B cell (primary cell): Measurements from ENCODE around the gene MAML2. TPM values are rescaled to one million over a fixed set of nuclear protein-coding genes. Genes with fewer than 3 reads are reported as not detected.

Experiments used
- ATAC-seq: fragments of 200-7000 bp; cut with Tn5 transposase; one replicate; pipeline ENCODE4 v1.10.0; 2021; ENCODE audit warnings: low read depth, mild to moderate bottlenecking, moderate number of reproducible peaks, moderate library complexity
- CTCF ChIA-PET: fragments of 350-600 bp; sonication (Branson Sonifier 250); formaldehyde crosslinking; loops from one replicate; lab custom pipeline; 2021; ENCODE audit warnings: antibody characterized with exemption, inconsistent platforms; lab: Charles Lee
- POLR2A ChIA-PET: fragments of 350-600 bp; sonication (Branson Sonifier 250); formaldehyde crosslinking; loops from one replicate; lab custom pipeline; 2021; ENCODE audit warnings: antibody characterized with exemption; lab: Charles Lee
- DNase-seq: peaks from one replicate; pipeline ENCODE4 v3.0.0; 2013
- H2AFZ ChIP-seq: 2 replicates; pipeline ENCODE4 v1.6.1; 2012; ENCODE audit warnings: mild to moderate bottlenecking, low read depth, low read length; ENCODE audit not compliant: insufficient read depth, poor library complexity, severe bottlenecking
- H3K27ac ChIP-seq, 2 donors: 1 replicate in 1 of 2; 2 replicates in 1 of 2; pipeline ENCODE4 v1.5.1; 2012 to 2013; ENCODE audit warnings: low read length in 2 of 2, mild to moderate bottlenecking in 2 of 2, moderate library complexity in 1 of 2
- H3K27me3 ChIP-seq, 4 experiments: fragments of 200-600 bp in 1 of 4; sonication (generic) in 1 of 4; replicated peaks in 1 of 4; 1 replicate in 2 of 4; 2 replicates in 2 of 4; pipeline versions ENCODE4 v1.6.1 to v1.7.0; 2013 to 2016; ENCODE audit warnings: low read length in 3 of 4, mild to moderate bottlenecking in 2 of 4, mixed read lengths in 1 of 4, moderate library complexity in 1 of 4; ENCODE audit not compliant: insufficient read depth in 4 of 4, control insufficient read depth in 3 of 4; ENCODE audit errors: control extremely low read depth in 1 of 4
- H3K36me3 ChIP-seq, 2 experiments: replicated peaks in 1 of 2; 1 replicate in 1 of 2; 2 replicates in 1 of 2; pipeline versions ENCODE4 v1.6.1 to v1.7.1; 2013; ENCODE audit warnings: low read length in 1 of 2; ENCODE audit not compliant: insufficient read depth in 2 of 2, control insufficient read depth in 1 of 2; ENCODE audit errors: control extremely low read depth in 1 of 2, extremely low read depth in 1 of 2
- H3K4me1 ChIP-seq, 2 donors: fragments of 200-600 bp in 1 of 2; sonication (generic) in 1 of 2; 1 replicate in 1 of 2; 2 replicates in 1 of 2; pipeline versions ENCODE4 v1.5.1 to v1.6.1; 2013 to 2017; ENCODE audit warnings: low read length in 2 of 2; ENCODE audit not compliant: control insufficient read depth in 2 of 2, insufficient read depth in 2 of 2
- H3K4me2 ChIP-seq: replicated peaks from 2 replicates; pipeline ENCODE3; 2012; ENCODE audit warnings: mild to moderate bottlenecking, low read depth, low read length; ENCODE audit not compliant: poor library complexity, severe bottlenecking
- H3K4me3 ChIP-seq, 5 experiments: fragments of 200-600 bp in 1 of 5; sonication (generic) in 1 of 5; 1 replicate in 3 of 5; 2 replicates in 2 of 5; pipeline versions ENCODE4 v1.5.1 to v1.7.0; 2011 to 2016; ENCODE audit warnings: low read length in 4 of 5, mild to moderate bottlenecking in 4 of 5, low read depth in 2 of 5, control low read depth in 1 of 5, moderate library complexity in 1 of 5; ENCODE audit not compliant: insufficient read depth in 1 of 5; ENCODE audit errors: control extremely low read depth in 1 of 5, extremely low read depth in 1 of 5
- H3K79me2 ChIP-seq: fragments of 200-600 bp; sonication (generic); one replicate; pipeline ENCODE4 v1.6.0; 2016; ENCODE audit warnings: low read length; ENCODE audit not compliant: control insufficient read depth, insufficient read depth
- H3K9ac ChIP-seq: fragments of 200-600 bp; sonication (generic); 2 replicates; pipeline ENCODE4 v1.6.1; 2017; ENCODE audit warnings: mild to moderate bottlenecking, low read length, moderate library complexity
- H3K9me3 ChIP-seq, 3 donors: one replicate each; pipeline versions ENCODE4 v1.6.1 to v1.7.1; 2013; ENCODE audit warnings: low read length in 2 of 3; ENCODE audit not compliant: control insufficient read depth in 2 of 3, insufficient read depth in 1 of 3; ENCODE audit errors: control extremely low read depth in 1 of 3
- H4K20me1 ChIP-seq: 2 replicates; pipeline ENCODE4 v1.6.0; 2012; ENCODE audit warnings: mild to moderate bottlenecking, low read length; ENCODE audit not compliant: insufficient read depth, control insufficient read depth, poor library complexity, severe bottlenecking
- H3K27ac Mint-ChIP-seq: one replicate; pipeline ENCODE4 v1.8.0; 2021; ENCODE audit warnings: mixed read lengths
- H3K27me3 Mint-ChIP-seq: one replicate; pipeline ENCODE4 v1.8.0; 2021; ENCODE audit warnings: mixed read lengths
- H3K4me1 Mint-ChIP-seq: one replicate; pipeline ENCODE4 v1.8.0; 2021; ENCODE audit warnings: mixed read lengths
- H3K4me3 Mint-ChIP-seq: one replicate; pipeline ENCODE4 v1.8.0; 2021; ENCODE audit warnings: mixed read lengths
- H3K9me3 Mint-ChIP-seq: one replicate; pipeline ENCODE4 v1.8.0; 2022; ENCODE audit warnings: mixed read lengths; ENCODE audit not compliant: insufficient read depth
- EZH2 ChIP-seq: IDR thresholded peaks from 2 replicates; pipeline ENCODE4 v1.6.1; 2012; ENCODE audit warnings: borderline replicate concordance, low read depth, mild to moderate bottlenecking, moderate library complexity, low read length; ENCODE audit not compliant: insufficient read depth, poor library complexity, severe bottlenecking
- WGBS: methylation state at CpG from one replicate; pipeline ENCODE4 v1.1.5; 2013; ENCODE audit warnings: missing lambda C conversion rate; ENCODE audit not compliant: insufficient coverage; 5-methylcytosine and 5-hydroxymethylcytosine counted together
- intact Hi-C: fragments of 100-400 bp; cut with micrococcal nuclease; formaldehyde crosslinking; loops from one replicate; pipeline ENCODE4 v1.10.0; 2022
- polyA plus RNA-seq: library from polyadenylated mRNA; depleted of rRNA; stranded (reverse); fragments of >200 nt; gene quantifications from 2 replicates; pipeline ENCODE4 v1.2.3, GENCODE V29; 2012
- total RNA-seq, 2 donors: library from RNA; stranded (reverse); fragments of 120-200 nt in 1 of 2; gene quantifications; 1 replicate in 1 of 2; 2 replicates in 1 of 2; pipeline versions ENCODE4 v1.2.3 to v1.2.4, GENCODE V29; 2013 to 2022
- TF ChIP-seq, protein P1 (sequence below): fragments of 200-600 bp; IDR thresholded peaks from one replicate; pipeline ENCODE4 v1.8.0; 2022; ENCODE audit warnings: antibody characterized with exemption, mild to moderate bottlenecking

The MAML2 gene
- total and polyA plus RNA-seq, 2 donors (not counting 1 experiment from before 2014, with no cell fraction given): 10.7 to 26.4 TPM

DNA sequence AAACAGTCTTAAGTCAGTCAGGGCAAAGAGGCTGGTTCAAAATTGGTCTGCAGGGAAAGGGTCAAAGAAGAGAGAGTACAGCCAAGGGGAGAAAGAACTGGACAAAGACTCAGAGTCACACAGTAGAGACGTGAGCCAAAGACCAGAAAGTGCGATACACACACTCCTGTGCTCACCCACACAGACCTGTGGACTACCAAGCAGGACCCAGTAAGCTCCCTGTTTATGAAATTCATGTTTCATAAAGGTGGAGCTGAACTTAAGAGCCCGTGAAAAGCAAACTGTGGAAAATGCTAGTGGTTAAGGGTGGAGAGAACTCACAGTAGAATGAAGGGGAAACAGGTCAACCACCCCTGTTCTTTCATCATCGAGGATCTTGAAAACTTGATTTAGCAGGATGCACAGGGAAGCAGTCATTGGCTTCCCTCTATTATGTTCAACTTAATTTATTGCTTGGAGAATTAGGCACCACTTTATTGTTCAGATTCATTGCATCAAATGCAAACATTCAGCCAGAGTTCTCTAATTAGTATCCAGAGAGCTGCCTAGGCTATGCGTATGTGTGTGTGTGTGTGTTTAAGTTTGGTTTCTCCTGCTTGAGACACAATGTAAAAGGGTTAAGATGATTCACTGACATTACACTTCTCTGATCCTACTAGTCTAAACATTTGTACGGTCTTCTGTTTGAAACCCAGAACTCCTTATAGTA is 258.2 kb downstream of the MAML2 start:
- Histone ChIP-seq H3K9ac (no peak overlapping the region), H3K4me1 (peaks cover 8% of the 10 kb centered on the region in 2 donors), H3K36me3 (peaks cover 3 to 4% of the 10 kb centered on the region in 2 experiments), H3K9me3 (peaks cover 0 to 1% (median 0%) of the 10 kb centered on the region in 3 donors), H3K4me3 (no peak overlapping the region), H3K79me2 (peaks cover 6% of the 10 kb centered on the region), H3K27me3 (no peaks in the 10 kb centered on the region), H3K4me2 (no peak overlapping the region), H2AFZ (no peak overlapping the region), H4K20me1 (no peaks in the 10 kb centered on the region), H3K27ac (no peak overlapping the region)
- POLR2A ChIA-PET: no interaction called here
- ATAC-seq (no peak), DNase-seq (no peak)
- H3K4me3 Mint-ChIP-seq: no peak overlapping the region
- no CpG with 5 or more reads among the region's 6 CpGs for WGBS
- H3K9me3 Mint-ChIP-seq: no peaks in the 10 kb centered on the region
- CTCF ChIA-PET: interaction anchor here (2.5 kb wide), 1 partner anchor 258 kb away, joined by 8 read pairs; the partner anchor contains the start of gene MAML2
- no peak for TF ChIP-seq EZH2
- TF ChIP-seq, protein P1, sequence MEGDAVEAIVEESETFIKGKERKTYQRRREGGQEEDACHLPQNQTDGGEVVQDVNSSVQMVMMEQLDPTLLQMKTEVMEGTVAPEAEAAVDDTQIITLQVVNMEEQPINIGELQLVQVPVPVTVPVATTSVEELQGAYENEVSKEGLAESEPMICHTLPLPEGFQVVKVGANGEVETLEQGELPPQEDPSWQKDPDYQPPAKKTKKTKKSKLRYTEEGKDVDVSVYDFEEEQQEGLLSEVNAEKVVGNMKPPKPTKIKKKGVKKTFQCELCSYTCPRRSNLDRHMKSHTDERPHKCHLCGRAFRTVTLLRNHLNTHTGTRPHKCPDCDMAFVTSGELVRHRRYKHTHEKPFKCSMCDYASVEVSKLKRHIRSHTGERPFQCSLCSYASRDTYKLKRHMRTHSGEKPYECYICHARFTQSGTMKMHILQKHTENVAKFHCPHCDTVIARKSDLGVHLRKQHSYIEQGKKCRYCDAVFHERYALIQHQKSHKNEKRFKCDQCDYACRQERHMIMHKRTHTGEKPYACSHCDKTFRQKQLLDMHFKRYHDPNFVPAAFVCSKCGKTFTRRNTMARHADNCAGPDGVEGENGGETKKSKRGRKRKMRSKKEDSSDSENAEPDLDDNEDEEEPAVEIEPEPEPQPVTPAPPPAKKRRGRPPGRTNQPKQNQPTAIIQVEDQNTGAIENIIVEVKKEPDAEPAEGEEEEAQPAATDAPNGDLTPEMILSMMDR: no peak
- no peak overlapping the region for H3K27ac Mint-ChIP-seq
- H3K27me3 Mint-ChIP-seq: no peaks in the 10 kb centered on the region
- intact Hi-C loops: no loop called here
- no peaks in the 10 kb centered on the region for H3K4me1 Mint-ChIP-seq

DNA sequence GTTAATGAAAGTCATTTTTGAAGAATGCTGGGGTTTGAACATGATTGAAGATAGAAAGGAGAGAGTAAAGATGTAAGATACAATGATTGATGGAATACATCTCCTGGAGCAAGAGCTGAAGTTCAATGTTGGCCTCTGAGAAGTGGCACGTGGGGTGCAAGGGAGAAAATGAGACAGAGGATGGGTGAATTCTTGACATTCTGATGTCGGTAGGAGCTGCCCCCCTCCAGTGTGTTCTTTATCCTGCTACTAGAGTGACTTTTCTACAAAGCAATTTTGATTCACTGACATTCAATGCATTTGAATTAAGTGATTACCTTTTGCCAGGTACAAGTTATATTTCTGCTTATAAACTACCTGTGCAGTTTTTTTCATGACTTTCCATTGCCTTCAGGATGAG is 260.1 kb downstream of the MAML2 start:
- H3K4me3 ChIP-seq: no peak overlapping the region
- no peaks in the 10 kb centered on the region for H4K20me1 ChIP-seq
- peaks cover 5% of the 10 kb centered on the region for H3K4me1 Mint-ChIP-seq
- POLR2A ChIA-PET: no interaction called here
- CTCF ChIA-PET: interaction anchor here (1.0 to 2.5 kb wide), 3 partner anchors 9 to 260 kb away, joined by 3 to 8 read pairs (median 4); partner anchors contain the start of gene MAML2
- WGBS: no CpG with 5 or more reads among the region's 2 CpGs
- DNase-seq (no peak), ATAC-seq (no peak)
- no peak overlapping the region for H3K4me3 Mint-ChIP-seq
- H3K27me3 Mint-ChIP-seq: no peaks in the 10 kb centered on the region
- peaks cover 0 to 1% (median 0%) of the 10 kb centered on the region in 3 donors for H3K9me3 ChIP-seq
- no peak for TF ChIP-seq EZH2
- TF ChIP-seq, protein P1: no peak
- no peaks in the 10 kb centered on the region for H3K9me3 Mint-ChIP-seq
- no peak overlapping the region for H3K27ac ChIP-seq
- H3K36me3 ChIP-seq: peaks cover 0 to 5% of the 10 kb centered on the region in 2 experiments
- H3K4me1 ChIP-seq: peaks cover 8% of the 10 kb centered on the region in 2 donors
- no peaks in the 10 kb centered on the region for H3K27me3 ChIP-seq
- intact Hi-C loops: no loop called here
- no peak overlapping the region for H2AFZ ChIP-seq
- H3K79me2 ChIP-seq: peaks cover 6% of the 10 kb centered on the region
- no peak overlapping the region for H3K9ac ChIP-seq
- H3K4me2 ChIP-seq: no peak overlapping the region
- no peak overlapping the region for H3K27ac Mint-ChIP-seq
